Body of pancreas (tissue), 4 donors: ENCODE data around the gene TSGA10IP. TPM values are rescaled to one million over a fixed set of nuclear protein-coding genes. Genes with fewer than 3 reads are reported as not detected.

Experiments
- ATAC-seq: fragments of 150-250 bp; one replicate; pipeline ENCODE4 v1.9.1; 2016
- DNase-seq, 4 donors: peaks; one replicate each; pipeline ENCODE4 v3.0.0-alpha.2; 2019
- H3K27ac ChIP-seq, 4 donors: fragments of 200-600 bp; sonication (generic); 1 replicate in 3 of 4; 2 replicates in 1 of 4; pipeline versions ENCODE4 v1.5.1 to v1.6.1; 2016 to 2019; ENCODE audit warnings: mild to moderate bottlenecking in 1 of 4, mixed read lengths in 1 of 4, moderate library complexity in 1 of 4
- H3K27me3 ChIP-seq, 2 donors: fragments of 200-600 bp; sonication (generic); one replicate each; pipeline ENCODE4 v1.6.0; 2016; ENCODE audit warnings: mild to moderate bottlenecking in 1 of 2
- H3K36me3 ChIP-seq, 2 donors: fragments of 200-600 bp; sonication (generic); replicated peaks in 1 of 2; 2 replicates each; pipeline ENCODE4 v1.5.1; 2016; ENCODE audit warnings: low read depth in 2 of 2; ENCODE audit not compliant: insufficient read depth in 1 of 2
- H3K4me1 ChIP-seq: fragments of 200-600 bp; sonication (generic); one replicate; pipeline ENCODE4 v1.6.0; 2016
- H3K4me3 ChIP-seq, 2 donors: fragments of 200-600 bp; sonication (generic); 1 replicate in 1 of 2; 2 replicates in 1 of 2; pipeline ENCODE4 v1.5.1; 2016 to 2019
- H3K9me3 ChIP-seq, 3 donors: fragments of 200-600 bp; sonication (generic); 1 replicate in 2 of 3; 2 replicates in 1 of 3; pipeline ENCODE4 v1.5.1; 2016
- CTCF ChIP-seq, 7 experiments: fragments of 450-650 bp in 4 of 7; fragments of 200-600 bp in 3 of 7; sonication (generic) in 3 of 7; IDR thresholded peaks; one replicate each; pipeline ENCODE4 v1.5.1; 2016 to 2019; ENCODE audit warnings: antibody characterized with exemption in 7 of 7
- POLR2A ChIP-seq, 3 donors: fragments of 450-650 bp; IDR thresholded peaks; one replicate each; pipeline ENCODE4 v1.6.1; 2016; ENCODE audit warnings: antibody characterized with exemption in 3 of 3, mild to moderate bottlenecking in 2 of 3
- WGBS, 2 donors: methylation state at CpG; one replicate each; pipeline ENCODE4 v1.1.5; 2017; 5-methylcytosine and 5-hydroxymethylcytosine counted together
- intact Hi-C: fragments of 100-400 bp; cut with DNase I; formaldehyde crosslinking; loops from one replicate; pipeline ENCODE4 v1.15.1; 2023
- total RNA-seq, 2 donors: library from RNA; depleted of rRNA; stranded (reverse); fragments of >200 nt; gene quantifications; one replicate each; pipeline ENCODE4 v1.1.0, GENCODE V29; 2016

The TSGA10IP gene
- total RNA-seq, 2 donors from 2014 or later = not detected

- WGBS, 2 donors = 73 to 86% methylated on average over 6 to 7 of the region's 7 CpGs
- Histone ChIP-seq H3K27ac (peak overlapping the region in 3 of 4 donors; percentile 34 to 62 (median 61)), H3K4me1 (peaks cover 49% of the 10 kb centered on the region), H3K27me3 (no peaks in the 10 kb centered on the region), H3K4me3 (no peak overlapping the region), H3K9me3 (no peaks in the 10 kb centered on the region), H3K36me3 (no peaks in the 10 kb centered on the region)
- DNase-seq (no peak), ATAC-seq (no peak)
- intact Hi-C loops = no loop called here
- TF ChIP-seq POLR2A (IDR thresholded peaks at IDR 0.05) (no peak), CTCF (IDR thresholded peaks at IDR 0.05) (no peak)
Measured at GRCh38 chr11:65916391-65916790, 28.9 kb upstream of the TSGA10IP start.

GRCh38 chr11:65917077-65917433 is 28.2 kb upstream of the TSGA10IP start:
- Histone ChIP-seq H3K9me3 (no peaks in the 10 kb centered on the region), H3K36me3 (no peaks in the 10 kb centered on the region), H3K27me3 (no peaks in the 10 kb centered on the region), H3K4me3 (no peak overlapping the region), H3K4me1 (peaks cover 49% of the 10 kb centered on the region), H3K27ac (no peak overlapping the region)
- ATAC-seq (no peak), DNase-seq (no peak)
- TF ChIP-seq CTCF (IDR thresholded peaks at IDR 0.05) = no peak
- no peak for TF ChIP-seq POLR2A (IDR thresholded peaks at IDR 0.05)
- WGBS, 2 donors = 90 to 97% methylated on average over 3 of the region's 3 CpGs
- intact Hi-C loops = no loop called here

GRCh38 chr11:65917434-65918210 is 27.7 kb upstream of the TSGA10IP start:
- H3K9me3 ChIP-seq = no peaks in the 10 kb centered on the region
- ATAC-seq (no peak), DNase-seq (peak in 1 of 4 donors; percentile 27)
- H3K36me3 ChIP-seq = peaks cover 0 to under 1% of the 10 kb centered on the region in 2 donors
- 72 to 97% methylated on average over 5 to 34 of the region's 35 CpGs for WGBS, 2 donors
- TF ChIP-seq POLR2A (IDR thresholded peaks at IDR 0.05) = no peak
- TF ChIP-seq CTCF (IDR thresholded peaks at IDR 0.05) = no peak
- peak overlapping the region in 2 of 4 donors; percentile 81 to 86 for H3K27ac ChIP-seq
- peak overlapping the region; percentile 82 to 99 for H3K4me3 ChIP-seq
- peaks cover 49% of the 10 kb centered on the region for H3K4me1 ChIP-seq
- intact Hi-C loops = no loop called here
- no peaks in the 10 kb centered on the region for H3K27me3 ChIP-seq

- no peaks in the 10 kb centered on the region for H3K9me3 ChIP-seq
- H3K36me3 ChIP-seq = peaks cover 2 to 5% of the 10 kb centered on the region in 2 donors
- intact Hi-C loops = no loop called here
- peaks cover 49% of the 10 kb centered on the region for H3K4me1 ChIP-seq
- peak within 1 kb of the TSS; percentile 95 to 99 for H3K4me3 ChIP-seq
- WGBS, 2 donors = 4 to 24% methylated on average over 9 to 64 of the region's 77 CpGs
- peak in 1 of 4 donors; percentile 42 for DNase-seq
- H3K27me3 ChIP-seq = no peaks in the 10 kb centered on the region
- TF ChIP-seq CTCF (IDR thresholded peaks at IDR 0.05) = no peak
- peak in 1 of 3 donors; percentile 5 for TF ChIP-seq POLR2A (IDR thresholded peaks at IDR 0.05)
- peak within 1 kb of the TSS; percentile 81 to 88 (median 85) for H3K27ac ChIP-seq
- peak; percentile 82 for ATAC-seq
Measured at GRCh38 chr11:65918211-65919140, 26.8 kb upstream of the TSGA10IP start, which contains the start of gene C11orf68. Gene C11orf68 (minus strand): TSS chr11:65919062. CDS start chr11:65919031, 31 bp downstream.
